SK-N-SH (cell line): ENCODE measurements around the gene TUBA4B.

Experiments used
- EP300 ChIP-seq, 2 experiments: IDR thresholded peaks; 2 replicates each; pipeline versions ENCODE4 v1.4.0 to v1.6.1; 2012; ENCODE audit warnings: borderline replicate concordance in 1 of 2, low read depth in 1 of 2, low read length in 1 of 2
- EZH2phosphoT487 ChIP-seq: fragments of 200-600 bp; sonication (generic); IDR thresholded peaks from 2 replicates; pipeline ENCODE4 v1.6.1; 2017; ENCODE audit warnings: low read depth, mixed run types, mild to moderate bottlenecking, antibody characterized with exemption, moderate library complexity, borderline replicate concordance
- FOXM1 ChIP-seq: IDR thresholded peaks from 2 replicates; pipeline ENCODE4 v1.4.0; 2012; ENCODE audit warnings: low read depth, mild to moderate bottlenecking
- JUND ChIP-seq: IDR thresholded peaks from 2 replicates; pipeline ENCODE4 v1.4.0; 2012
- POLR2AphosphoS5 ChIP-seq: IDR thresholded peaks from 2 replicates; pipeline ENCODE4 v1.6.1; 2012; ENCODE audit warnings: low read depth, low read length
- TF ChIP-seq, protein P1 (sequence below): fragments of 200-600 bp; sonication (generic); IDR thresholded peaks from 2 replicates; pipeline ENCODE4 v1.6.1; 2017; ENCODE audit warnings: antibody characterized with exemption, mild to moderate bottlenecking, moderate library complexity

DNA sequence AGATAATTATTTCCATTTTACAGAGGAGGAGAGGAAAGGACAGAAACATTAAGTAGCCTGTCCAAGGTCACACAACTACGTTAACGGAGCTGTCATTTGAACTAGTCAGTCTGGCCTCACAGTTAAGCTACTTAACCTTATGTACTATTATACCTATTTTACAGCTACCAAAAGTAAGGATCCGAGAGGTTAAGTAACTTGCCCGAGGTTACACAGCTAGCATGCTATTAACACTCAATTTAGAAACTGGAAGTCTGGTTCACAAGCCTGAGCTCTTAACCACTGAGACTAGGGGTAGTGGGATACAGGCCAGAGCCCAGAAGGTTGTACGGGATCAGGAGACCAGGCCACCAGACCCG, 8.3 kb upstream of the TUBA4B start:
- TF ChIP-seq EZH2phosphoT487 (no peak), POLR2AphosphoS5 (no peak), FOXM1 (no peak), EP300 (IDR thresholded peaks at IDR 0.05; ENCODE audit: borderline replicate concordance in 1 of 2, low read depth in 1 of 2, low read length in 1 of 2) (no peak), JUND (no peak)
- TF ChIP-seq, protein P1, sequence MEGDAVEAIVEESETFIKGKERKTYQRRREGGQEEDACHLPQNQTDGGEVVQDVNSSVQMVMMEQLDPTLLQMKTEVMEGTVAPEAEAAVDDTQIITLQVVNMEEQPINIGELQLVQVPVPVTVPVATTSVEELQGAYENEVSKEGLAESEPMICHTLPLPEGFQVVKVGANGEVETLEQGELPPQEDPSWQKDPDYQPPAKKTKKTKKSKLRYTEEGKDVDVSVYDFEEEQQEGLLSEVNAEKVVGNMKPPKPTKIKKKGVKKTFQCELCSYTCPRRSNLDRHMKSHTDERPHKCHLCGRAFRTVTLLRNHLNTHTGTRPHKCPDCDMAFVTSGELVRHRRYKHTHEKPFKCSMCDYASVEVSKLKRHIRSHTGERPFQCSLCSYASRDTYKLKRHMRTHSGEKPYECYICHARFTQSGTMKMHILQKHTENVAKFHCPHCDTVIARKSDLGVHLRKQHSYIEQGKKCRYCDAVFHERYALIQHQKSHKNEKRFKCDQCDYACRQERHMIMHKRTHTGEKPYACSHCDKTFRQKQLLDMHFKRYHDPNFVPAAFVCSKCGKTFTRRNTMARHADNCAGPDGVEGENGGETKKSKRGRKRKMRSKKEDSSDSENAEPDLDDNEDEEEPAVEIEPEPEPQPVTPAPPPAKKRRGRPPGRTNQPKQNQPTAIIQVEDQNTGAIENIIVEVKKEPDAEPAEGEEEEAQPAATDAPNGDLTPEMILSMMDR: no peak
